Hepatocyte (in vitro differentiated cells): ENCODE data around the gene FH. TPM values are rescaled to one million over a fixed set of nuclear protein-coding genes. Genes with fewer than 3 reads are reported as not detected.

ENCODE experiments used
- DNase-seq: peaks from one replicate; pipeline ENCODE4 v3.0.0-alpha.2; 2016; ENCODE audit warnings: low spot score
- H2AFZ ChIP-seq: fragments of 200-600 bp; sonication (generic); 2 replicates; pipeline ENCODE4 v1.6.0; 2016; ENCODE audit warnings: antibody characterized with exemption, mild to moderate bottlenecking
- H3K27ac ChIP-seq: fragments of 200-600 bp; sonication (generic); 2 replicates; pipeline ENCODE4 v1.5.1; 2016; ENCODE audit warnings: mild to moderate bottlenecking
- H3K27me3 ChIP-seq: fragments of 200-600 bp; sonication (generic); 2 replicates; pipeline ENCODE4 v1.6.1; 2016
- H3K36me3 ChIP-seq: fragments of 200-600 bp; sonication (generic); replicated peaks from 2 replicates; pipeline ENCODE4 v1.5.1; 2016; ENCODE audit warnings: low read depth; ENCODE audit not compliant: insufficient read depth
- H3K4me1 ChIP-seq: fragments of 200-600 bp; sonication (generic); 2 replicates; pipeline ENCODE4 v1.5.1; 2016; ENCODE audit warnings: mild to moderate bottlenecking, moderate library complexity; ENCODE audit not compliant: insufficient read depth
- H3K4me2 ChIP-seq: fragments of 200-600 bp; sonication (generic); 2 replicates; pipeline ENCODE4 v1.6.0; 2016
- H3K4me3 ChIP-seq: fragments of 200-600 bp; sonication (generic); 2 replicates; pipeline ENCODE4 v1.5.1; 2016; ENCODE audit warnings: mild to moderate bottlenecking
- H3K79me2 ChIP-seq: fragments of 200-600 bp; sonication (generic); 2 replicates; pipeline ENCODE4 v1.6.0; 2017; ENCODE audit warnings: mild to moderate bottlenecking
- H3K9me2 ChIP-seq: fragments of 200-600 bp; sonication (generic); replicated peaks from 2 replicates; pipeline ENCODE4 v1.6.0; 2017; ENCODE audit warnings: mild to moderate bottlenecking; ENCODE audit not compliant: insufficient read depth
- H3K9me3 ChIP-seq: fragments of 200-600 bp; sonication (generic); 2 replicates; pipeline ENCODE4 v1.5.1; 2016; ENCODE audit warnings: low read depth, mild to moderate bottlenecking
- H4K20me1 ChIP-seq: fragments of 200-600 bp; sonication (generic); 2 replicates; pipeline ENCODE4 v1.6.0; 2016; ENCODE audit warnings: mild to moderate bottlenecking; ENCODE audit not compliant: insufficient read depth, poor library complexity, severe bottlenecking
- CTCF ChIP-seq: fragments of 200-600 bp; sonication (generic); IDR thresholded peaks from 2 replicates; pipeline ENCODE4 v1.5.1; 2016; ENCODE audit warnings: antibody characterized with exemption, mild to moderate bottlenecking; ENCODE audit not compliant: poor library complexity
- EZH2 ChIP-seq: fragments of 200-600 bp; sonication (generic); IDR thresholded peaks from 2 replicates; pipeline ENCODE4 v1.6.1; 2016; ENCODE audit warnings: antibody characterized with exemption, mild to moderate bottlenecking, borderline replicate concordance
- EZH2phosphoT487 ChIP-seq: fragments of 200-600 bp; sonication (generic); IDR thresholded peaks from one replicate; pipeline ENCODE4 v1.6.1; 2018; ENCODE audit warnings: antibody characterized with exemption, mild to moderate bottlenecking, low read depth, moderate library complexity; ENCODE audit not compliant: unreplicated experiment, severe bottlenecking
- WGBS: methylation state at CpG from one replicate; pipeline ENCODE4 v1.1.6; 2016; ENCODE audit warnings: low lambda C conversion rate; ENCODE audit errors: missing lambda C conversion rate; 5-methylcytosine and 5-hydroxymethylcytosine counted together
- polyA plus RNA-seq: library from polyadenylated mRNA; unstranded; fragments of >200 nt; fragmentation: Nextera tagmentation; extraction: Ambion mirVana; gene quantifications from 2 replicates; pipeline ENCODE4 v1.2.1, GENCODE V29; 2016
- total RNA-seq: library from RNA; depleted of rRNA; stranded (reverse); fragments of >200 nt; gene quantifications from 2 replicates; pipeline ENCODE4 v1.2.3, GENCODE V29; 2014

The FH gene
- total and polyA plus RNA-seq, 2 experiments from 2014 or later, result 62.7 to 96.7 TPM

GRCh38 chr1:241542199-241542907 is 22.8 kb upstream of the FH start:
- no peaks in the 10 kb centered on the region for H3K9me2 ChIP-seq
- H3K27me3 ChIP-seq, result no peaks in the 10 kb centered on the region
- H4K20me1 ChIP-seq, result no peaks in the 10 kb centered on the region
- WGBS, result 84% methylated on average over 7 of the region's 7 CpGs
- no peak overlapping the region for H3K4me2 ChIP-seq
- H3K4me1 ChIP-seq, result no peaks in the 10 kb centered on the region
- TF ChIP-seq EZH2phosphoT487, result no peak
- TF ChIP-seq EZH2, result no peak
- TF ChIP-seq CTCF, result no peak
- H3K79me2 ChIP-seq, result no peaks in the 10 kb centered on the region
- no peaks in the 10 kb centered on the region for H3K9me3 ChIP-seq
- H3K4me3 ChIP-seq, result no peak overlapping the region
- no peak overlapping the region for H3K27ac ChIP-seq
- no peak for DNase-seq
- no peak overlapping the region for H2AFZ ChIP-seq
- no peaks in the 10 kb centered on the region for H3K36me3 ChIP-seq

GRCh38 chr1:241536969-241537368 is 17.4 kb upstream of the FH start:
- no peak for TF ChIP-seq EZH2phosphoT487
- TF ChIP-seq EZH2, result no peak
- TF ChIP-seq CTCF, result no peak
- no peaks in the 10 kb centered on the region for H4K20me1 ChIP-seq
- no peak for DNase-seq
- 89% methylated on average over 2 of the region's 2 CpGs for WGBS
- H3K79me2 ChIP-seq, result no peaks in the 10 kb centered on the region
- no peak overlapping the region for H3K4me3 ChIP-seq
- no peaks in the 10 kb centered on the region for H3K9me3 ChIP-seq
- peaks cover 5% of the 10 kb centered on the region for H3K4me1 ChIP-seq
- H2AFZ ChIP-seq, result no peak overlapping the region
- no peaks in the 10 kb centered on the region for H3K9me2 ChIP-seq
- peaks cover 3% of the 10 kb centered on the region for H3K27me3 ChIP-seq
- H3K4me2 ChIP-seq, result no peak overlapping the region
- H3K27ac ChIP-seq, result no peak overlapping the region
- H3K36me3 ChIP-seq, result no peaks in the 10 kb centered on the region

GRCh38 chr1:241536304-241536703 is 16.7 kb upstream of the FH start:
- Histone ChIP-seq H3K4me3 (no peak overlapping the region), H3K27ac (no peak overlapping the region), H3K36me3 (no peaks in the 10 kb centered on the region), H3K4me1 (peaks cover 5% of the 10 kb centered on the region), H3K27me3 (peaks cover 3% of the 10 kb centered on the region), H4K20me1 (no peaks in the 10 kb centered on the region), H3K9me2 (no peaks in the 10 kb centered on the region), H3K9me3 (no peaks in the 10 kb centered on the region), H2AFZ (no peak overlapping the region), H3K79me2 (no peaks in the 10 kb centered on the region), H3K4me2 (no peak overlapping the region)
- TF ChIP-seq EZH2 (no peak), CTCF (no peak), EZH2phosphoT487 (no peak)
- no peak for DNase-seq
- 65% methylated on average over 1 of the region's 1 CpG for WGBS
